Endothelial cell of umbilical vein (primary cell): Measurements from ENCODE around the gene PHB1.

Source experiments
- CTCF ChIP-seq, 2 donors: IDR thresholded peaks; 1 replicate in 1 of 2; 2 replicates in 1 of 2; pipeline ENCODE4 v1.5.1; 2011; ENCODE audit warnings: low read length in 2 of 2, mild to moderate bottlenecking in 2 of 2, moderate library complexity in 2 of 2, control low read depth in 1 of 2, inconsistent platforms in 1 of 2, low read depth in 1 of 2; ENCODE audit not compliant: insufficient read depth in 1 of 2; ENCODE audit errors: extremely low read depth in 1 of 2
- GATA2 ChIP-seq: IDR thresholded peaks from 2 replicates; pipeline ENCODE4 v1.7.0; 2011; ENCODE audit warnings: low read depth, mild to moderate bottlenecking, moderate library complexity, mixed read lengths, low read length; ENCODE audit not compliant: insufficient read length, insufficient read depth
- POLR2AphosphoS5 ChIP-seq: IDR thresholded peaks from 2 replicates; pipeline ENCODE4 v1.6.1; 2012; ENCODE audit warnings: low read depth, mild to moderate bottlenecking, control low read depth, low read length, moderate library complexity; ENCODE audit not compliant: insufficient read depth

DNA sequence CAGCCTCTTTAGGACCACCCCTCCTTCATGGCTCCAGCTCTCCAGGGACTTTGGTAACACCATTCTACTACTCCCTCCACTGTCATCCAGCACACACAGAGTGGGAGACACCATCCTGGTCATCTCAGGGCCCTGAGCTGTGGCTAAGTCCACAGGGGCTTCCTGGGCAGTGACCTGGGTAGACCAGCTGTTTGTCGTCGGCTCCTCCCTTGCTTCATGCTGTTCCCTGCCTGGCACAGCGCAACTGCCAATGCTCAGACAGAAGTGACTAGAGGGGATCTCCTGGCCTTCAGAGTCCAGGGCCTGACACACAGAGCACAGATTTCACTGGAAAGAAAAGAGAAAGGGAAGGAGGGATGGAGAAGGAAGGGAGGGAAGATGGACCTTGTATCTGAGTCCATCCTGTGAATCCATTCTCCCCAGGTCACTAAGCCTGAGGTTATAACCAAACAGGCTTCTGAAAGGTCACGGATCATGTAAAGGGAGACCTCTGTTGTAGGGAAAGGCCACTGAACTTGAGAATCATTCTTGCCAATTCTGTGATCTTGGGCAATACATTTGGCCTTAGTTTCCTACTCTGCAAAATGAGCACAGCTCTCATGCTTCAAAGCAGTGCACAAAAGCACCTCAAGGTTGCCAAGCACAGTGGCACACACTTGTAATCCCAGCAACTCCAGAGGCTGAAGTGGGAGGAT, 18.5 kb upstream of the PHB1 start:
- TF ChIP-seq GATA2 (no peak), CTCF (IDR thresholded peaks at IDR 0.05; ENCODE audit: extremely low read depth in 1 of 2, insufficient read depth in 1 of 2, low read depth in 1 of 2, low read length in 2 of 2) (no peak), POLR2AphosphoS5 (no peak)
